IPS-15b (cell line): ENCODE measurements around the gene SPATA2.
A peak's percentile ranks its signal among the peaks of the same experiment; 100 is the strongest.

ENCODE experiments used
- H3K27me3 ChIP-seq: one replicate; pipeline ENCODE4 v1.6.1; 2013; ENCODE audit warnings: low read length; ENCODE audit not compliant: control insufficient read depth, insufficient read depth
- H3K36me3 ChIP-seq: one replicate; pipeline ENCODE4 v1.6.1; 2013; ENCODE audit warnings: low read length; ENCODE audit not compliant: control insufficient read depth, insufficient read depth
- H3K4me1 ChIP-seq: one replicate; pipeline ENCODE4 v1.6.1; 2013; ENCODE audit warnings: mild to moderate bottlenecking, low read length; ENCODE audit not compliant: control insufficient read depth, insufficient read depth
- H3K4me3 ChIP-seq: one replicate; pipeline ENCODE4 v1.5.1; 2013; ENCODE audit warnings: low read depth, low read length
- H3K9ac ChIP-seq: one replicate; pipeline ENCODE4 v1.6.1; 2013; ENCODE audit warnings: low read depth, mild to moderate bottlenecking, low read length
- H3K9me3 ChIP-seq: one replicate; pipeline ENCODE4 v1.6.1; 2013; ENCODE audit warnings: mild to moderate bottlenecking, low read length; ENCODE audit not compliant: control insufficient read depth, insufficient read depth

SPATA2 gene

DNA sequence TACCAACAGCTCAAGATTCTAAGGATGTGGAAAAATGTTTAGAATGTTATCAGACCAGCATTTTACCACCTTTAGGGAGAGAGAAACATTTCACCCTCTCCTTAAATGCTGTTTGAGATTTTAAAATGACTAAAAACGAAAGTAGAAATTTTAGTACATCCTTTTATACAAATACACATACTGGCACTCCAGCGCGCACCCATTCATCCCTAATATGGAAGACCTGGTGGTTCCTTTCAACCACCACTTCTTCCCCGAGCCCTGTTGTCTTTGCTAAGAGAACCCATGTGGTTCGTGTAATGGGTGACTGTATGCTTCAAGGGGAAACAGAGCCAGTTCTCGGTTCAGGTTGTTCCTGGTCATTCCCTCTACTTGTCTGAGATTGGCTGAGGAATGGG is 21.3 kb downstream of the SPATA2 start:
- H3K4me1 ChIP-seq = peaks cover 4% of the 10 kb centered on the region

DNA sequence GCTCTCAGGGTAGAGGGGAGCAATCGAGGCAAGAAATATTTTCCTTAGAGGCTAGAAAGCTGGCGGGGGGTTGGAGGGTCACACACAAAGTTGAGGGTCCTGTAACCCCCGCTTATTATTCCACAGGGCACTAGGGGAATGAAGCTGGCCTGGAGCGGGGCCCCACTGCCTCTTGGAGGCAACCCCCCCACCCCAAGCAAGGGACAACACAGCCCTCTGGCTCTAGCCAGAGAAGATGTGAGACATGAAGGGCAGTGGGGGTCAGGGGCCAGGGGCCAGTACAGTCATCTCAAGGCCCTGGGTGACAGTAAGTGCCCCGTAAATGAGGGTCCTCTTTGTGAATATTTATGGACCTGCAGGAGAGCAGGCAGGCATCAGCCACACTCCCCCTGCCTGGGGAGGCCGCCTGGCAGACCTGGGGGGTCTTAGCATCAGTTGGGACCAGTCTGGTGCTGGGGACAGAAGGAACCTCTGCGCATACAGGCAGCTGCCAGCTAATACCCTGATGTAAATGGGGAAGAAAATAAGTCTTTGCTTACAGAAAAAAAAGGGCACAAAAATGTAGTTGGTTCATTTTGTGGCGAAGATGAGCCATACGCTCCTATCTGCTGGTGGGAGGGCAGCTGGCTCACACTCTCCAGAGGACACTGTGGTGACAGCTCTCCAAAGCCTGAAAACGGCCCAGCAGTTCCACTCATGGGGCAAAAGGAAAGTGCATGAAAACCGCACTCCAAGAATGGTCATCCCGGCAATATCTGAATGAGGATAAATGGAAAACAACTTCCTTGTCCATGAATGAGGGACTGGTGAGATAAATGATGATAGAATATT is 21.9 kb downstream of the SPATA2 start:
- H3K27me3 ChIP-seq = no peaks in the 10 kb centered on the region
- H3K4me1 ChIP-seq = peaks cover 9% of the 10 kb centered on the region
- H3K9me3 ChIP-seq = no peaks in the 10 kb centered on the region
- H3K9ac ChIP-seq = no peak overlapping the region
- H3K4me3 ChIP-seq = no peak overlapping the region
- peaks cover 4% of the 10 kb centered on the region for H3K36me3 ChIP-seq

More for the DNA sequence above, 21.3 kb downstream of the SPATA2 start:
- Histone ChIP-seq H3K4me3 (no peak overlapping the region), H3K9me3 (no peaks in the 10 kb centered on the region), H3K27me3 (no peaks in the 10 kb centered on the region), H3K9ac (no peak overlapping the region), H3K36me3 (peaks cover 3% of the 10 kb centered on the region)

GRCh38 chr20:49892817-49893216 is 22.5 kb downstream of the SPATA2 start:
- Histone ChIP-seq H3K27me3 (no peaks in the 10 kb centered on the region), H3K9me3 (no peaks in the 10 kb centered on the region), H3K9ac (no peak overlapping the region), H3K4me3 (no peak overlapping the region), H3K4me1 (peaks cover 9% of the 10 kb centered on the region), H3K36me3 (peaks cover 6% of the 10 kb centered on the region)

DNA sequence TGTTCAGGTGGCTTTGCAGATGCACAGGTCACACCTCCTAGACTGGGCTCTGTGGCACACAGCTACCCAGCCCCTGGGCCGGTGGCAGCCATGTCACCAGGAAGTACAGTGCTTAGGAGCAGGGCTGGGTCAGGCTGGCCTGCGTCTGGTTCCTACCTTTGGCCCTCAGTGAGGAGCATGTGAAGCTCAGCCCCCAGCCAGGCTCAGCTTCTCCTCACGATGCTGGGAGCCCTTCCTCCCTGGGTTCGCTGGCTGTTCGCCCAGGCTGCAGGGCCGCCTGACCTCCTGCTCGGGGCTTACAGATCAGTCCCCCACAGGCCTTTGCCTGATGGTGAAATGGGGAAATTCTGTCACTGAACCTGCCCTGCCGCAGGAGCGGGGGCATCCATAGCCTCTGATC is 23.1 kb downstream of the SPATA2 start:
- H3K27me3 ChIP-seq = no peaks in the 10 kb centered on the region
- H3K4me1 ChIP-seq = peaks cover 9% of the 10 kb centered on the region
- no peak overlapping the region for H3K4me3 ChIP-seq
- peaks cover 6% of the 10 kb centered on the region for H3K36me3 ChIP-seq
- H3K9ac ChIP-seq = peak overlapping the region; percentile 8
- H3K9me3 ChIP-seq = no peaks in the 10 kb centered on the region

DNA sequence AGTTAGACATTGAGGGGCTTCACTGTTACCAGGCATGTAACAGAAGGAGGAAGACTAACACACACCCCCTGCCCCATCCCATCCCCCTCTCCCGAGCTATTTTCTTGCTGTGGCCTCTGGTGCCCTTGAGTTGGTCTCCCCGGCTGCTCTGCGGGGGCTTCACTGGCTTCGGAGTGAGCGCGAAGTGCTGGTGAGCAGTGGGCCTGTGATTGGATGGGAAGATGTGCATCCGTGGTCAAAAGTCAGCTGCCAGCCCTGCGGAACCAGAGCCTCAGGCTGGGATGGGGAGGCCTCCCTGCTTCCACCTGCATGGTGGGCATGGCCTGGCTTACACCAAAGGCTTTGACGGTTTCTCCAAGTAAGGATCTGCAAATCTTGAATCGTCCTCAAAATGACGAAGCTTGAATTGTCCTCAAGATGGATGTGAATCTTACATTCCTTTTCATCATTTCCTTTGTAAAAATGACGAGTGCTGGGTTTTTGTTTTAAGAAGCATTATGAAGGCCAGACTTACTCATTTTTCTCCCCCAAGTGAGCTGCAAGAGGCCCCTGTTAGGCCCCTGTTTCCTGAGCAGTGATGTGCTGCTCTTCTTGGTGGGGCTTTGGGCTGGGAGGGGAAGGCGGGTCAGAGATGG is 23.7 kb downstream of the SPATA2 start:
- no peaks in the 10 kb centered on the region for H3K9me3 ChIP-seq
- H3K36me3 ChIP-seq = peaks cover 12% of the 10 kb centered on the region
- H3K27me3 ChIP-seq = no peaks in the 10 kb centered on the region
- H3K4me3 ChIP-seq = no peak overlapping the region
- no peak overlapping the region for H3K9ac ChIP-seq
- H3K4me1 ChIP-seq = peaks cover 9% of the 10 kb centered on the region

- H3K27me3 ChIP-seq = no peaks in the 10 kb centered on the region
- no peak overlapping the region for H3K9ac ChIP-seq
- H3K4me1 ChIP-seq = peaks cover 9% of the 10 kb centered on the region
- H3K4me3 ChIP-seq = no peak overlapping the region
- H3K36me3 ChIP-seq = peaks cover 12% of the 10 kb centered on the region
- H3K9me3 ChIP-seq = no peaks in the 10 kb centered on the region
These were observed 24.6 kb downstream of the SPATA2 start for GRCh38 chr20:49890471-49891361.

GRCh38 chr20:49889935-49890333 is 25.4 kb downstream of the SPATA2 start:
- no peaks in the 10 kb centered on the region for H3K9me3 ChIP-seq
- H3K4me1 ChIP-seq = peaks cover 9% of the 10 kb centered on the region
- H3K27me3 ChIP-seq = no peaks in the 10 kb centered on the region
- no peak overlapping the region for H3K9ac ChIP-seq
- H3K36me3 ChIP-seq = peaks cover 12% of the 10 kb centered on the region
- no peak overlapping the region for H3K4me3 ChIP-seq

DNA sequence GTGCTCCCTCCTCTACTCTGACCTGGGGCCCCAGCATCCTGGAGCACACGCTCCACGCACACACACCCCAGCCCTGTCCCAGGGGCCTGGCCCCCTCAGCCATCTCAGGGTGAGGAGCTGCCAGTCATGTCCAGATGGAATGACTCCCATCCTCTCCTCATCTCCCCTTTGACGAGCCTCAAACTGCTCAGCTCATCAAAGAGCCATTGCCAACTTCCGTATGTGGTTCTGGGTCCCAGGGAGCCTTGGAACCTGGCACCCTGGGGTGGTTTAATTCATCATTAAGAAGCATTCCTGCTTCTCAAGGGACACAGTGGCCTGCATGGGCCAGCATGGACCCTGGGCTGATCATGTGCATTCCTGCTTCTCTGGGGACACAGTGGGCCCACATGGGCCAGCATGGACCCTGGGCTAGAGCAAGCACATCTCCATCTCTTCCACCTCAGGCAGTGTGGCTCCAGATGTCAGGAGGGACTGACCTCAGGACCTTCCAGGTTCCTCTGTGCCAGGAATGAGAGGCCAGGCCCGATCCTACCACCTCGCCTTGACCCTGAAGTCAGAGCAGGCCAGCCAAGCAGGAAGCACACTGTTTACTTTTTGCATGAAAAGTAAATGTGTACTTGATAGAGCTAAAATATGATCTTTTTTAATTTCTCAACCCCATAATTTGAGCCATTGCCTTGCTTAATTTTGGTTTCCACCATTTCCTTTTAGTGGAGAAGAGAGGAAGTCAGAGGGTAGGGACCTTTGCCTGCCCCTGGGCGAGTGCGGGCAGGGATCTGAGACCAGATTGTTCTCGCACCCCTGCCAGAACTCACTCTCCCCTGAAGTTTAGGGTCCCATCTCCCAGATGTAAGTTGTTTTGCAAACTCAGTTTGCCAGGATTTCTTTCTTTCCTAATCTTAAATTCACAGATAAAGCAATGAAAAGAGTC is 26.1 kb downstream of the SPATA2 start:
- peaks cover 9% of the 10 kb centered on the region for H3K4me1 ChIP-seq
- H3K9ac ChIP-seq = no peak overlapping the region
- H3K27me3 ChIP-seq = no peaks in the 10 kb centered on the region
- no peaks in the 10 kb centered on the region for H3K9me3 ChIP-seq
- no peak overlapping the region for H3K4me3 ChIP-seq
- H3K36me3 ChIP-seq = peaks cover 16% of the 10 kb centered on the region

GRCh38 chr20:49888212-49889000 is 26.9 kb downstream of the SPATA2 start:
- H3K9ac ChIP-seq = no peak overlapping the region
- H3K36me3 ChIP-seq = peaks cover 22% of the 10 kb centered on the region
- H3K27me3 ChIP-seq = no peaks in the 10 kb centered on the region
- no peaks in the 10 kb centered on the region for H3K9me3 ChIP-seq
- H3K4me3 ChIP-seq = no peak overlapping the region
- H3K4me1 ChIP-seq = peaks cover 9% of the 10 kb centered on the region
